Ascending aorta (tissue), 2 donors: ENCODE data around the gene RAB23. TPM values are rescaled to one million over a fixed set of nuclear protein-coding genes. Genes with fewer than 3 reads are reported as not detected.
A peak's percentile ranks its signal among the peaks of the same experiment; 100 is the strongest.
"Not testable (repeated sequence)": the region's sequence is repeated elsewhere in the genome, so short reads cannot be mapped to it uniquely, and the experiment has no call there.

Experiments
- DNase-seq, 2 donors: peaks; one replicate each; pipeline ENCODE4 v3.0.0-alpha.2; 2019; ENCODE audit warnings: low spot score in 2 of 2
- H3K27ac ChIP-seq, 2 donors: fragments of 200-600 bp; sonication (generic); one replicate each; pipeline ENCODE4 v1.5.1; 2016 to 2017; ENCODE audit warnings: mild to moderate bottlenecking in 1 of 2
- H3K27me3 ChIP-seq: fragments of 200-600 bp; sonication (generic); one replicate; pipeline ENCODE4 v1.5.1; 2017
- H3K36me3 ChIP-seq, 2 donors: fragments of 200-600 bp; sonication (generic); one replicate each; pipeline ENCODE4 v1.5.1; 2016
- H3K4me1 ChIP-seq, 2 donors: fragments of 200-600 bp; sonication (generic); one replicate each; pipeline ENCODE4 v1.5.1; 2016 to 2017; ENCODE audit warnings: mild to moderate bottlenecking in 1 of 2
- H3K4me3 ChIP-seq, 2 donors: fragments of 200-600 bp; sonication (generic); one replicate each; pipeline ENCODE4 v1.5.1; 2016 to 2017; ENCODE audit warnings: mild to moderate bottlenecking in 1 of 2
- H3K9me3 ChIP-seq, 2 donors: fragments of 200-600 bp; sonication (generic); one replicate each; pipeline ENCODE4 v1.5.1; 2016
- CTCF ChIP-seq, 3 experiments: fragments of 200-600 bp in 2 of 3; fragments of 450-650 bp in 1 of 3; sonication (generic) in 2 of 3; IDR thresholded peaks; one replicate each; pipeline ENCODE4 v1.5.1; 2016 to 2019; ENCODE audit warnings: antibody characterized with exemption in 3 of 3, mild to moderate bottlenecking in 1 of 3, moderate library complexity in 1 of 3
- intact Hi-C: fragments of 100-400 bp; cut with DNase I; formaldehyde crosslinking; loops from one replicate; pipeline ENCODE4 v1.15.1; 2023
- total RNA-seq: library from RNA; depleted of rRNA; stranded (reverse); fragments of >200 nt; gene quantifications from one replicate; pipeline ENCODE4 v1.1.0, GENCODE V29; 2016

Gene RAB23
- total RNA-seq, 1 donor from 2014 or later = 19.9 TPM

GRCh38 chr6:57250348-57250747 lies 28.2 kb upstream of the RAB23 start:
- intact Hi-C loops = loop anchor here (10.0 kb wide), 1 partner anchor 876 kb away; no protein-coding TSS in a partner anchor
- Histone ChIP-seq H3K4me3 (no peak overlapping the region), H3K4me1 (peaks cover 0 to 12% of the 10 kb centered on the region in 2 donors), H3K27me3 (no peaks in the 10 kb centered on the region), H3K27ac (no peak overlapping the region), H3K36me3 (no peaks in the 10 kb centered on the region), H3K9me3 (no peaks in the 10 kb centered on the region)
- no peak for TF ChIP-seq CTCF (IDR thresholded peaks at IDR 0.05)
- no peak for DNase-seq

GRCh38 chr6:57248311-57248895 lies 26.3 kb upstream of the RAB23 start:
- TF ChIP-seq CTCF (IDR thresholded peaks at IDR 0.05) = no peak
- Histone ChIP-seq H3K4me3 (no peak overlapping the region), H3K36me3 (no peaks in the 10 kb centered on the region), H3K9me3 (no peaks in the 10 kb centered on the region), H3K4me1 (peaks cover 0 to 5% of the 10 kb centered on the region in 2 donors), H3K27ac (peak overlapping the region; percentile 23 to 30), H3K27me3 (no peaks in the 10 kb centered on the region)
- no peak for DNase-seq
- intact Hi-C loops = no loop called here

DNA sequence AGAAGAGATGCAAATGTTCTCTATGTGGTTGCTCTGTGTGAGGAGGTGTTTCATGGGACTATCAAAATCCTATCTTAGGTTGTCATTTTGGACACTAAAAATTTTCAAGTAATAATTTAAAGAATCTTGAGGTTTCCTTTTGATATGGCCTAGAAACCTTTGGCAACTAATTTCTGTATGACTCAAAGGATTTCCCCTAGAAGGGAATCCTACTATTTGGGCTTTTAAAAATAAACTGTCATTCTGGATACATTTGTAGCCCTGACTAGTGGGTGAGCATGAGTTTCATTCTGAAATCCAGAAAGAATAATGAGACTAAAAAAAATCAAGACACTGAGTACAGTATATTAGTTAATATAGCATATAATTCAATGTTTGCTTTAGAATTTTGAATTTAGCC lies 25.5 kb upstream of the RAB23 start:
- no peak for DNase-seq
- Histone ChIP-seq H3K4me1 (peaks cover 3 to 7% of the 10 kb centered on the region in 2 donors), H3K27me3 (no peaks in the 10 kb centered on the region), H3K27ac (peak overlapping the region in 1 of 2 donors; percentile 23), H3K4me3 (no peak overlapping the region), H3K36me3 (no peaks in the 10 kb centered on the region), H3K9me3 (no peaks in the 10 kb centered on the region)
- intact Hi-C loops = no loop called here
- TF ChIP-seq CTCF (IDR thresholded peaks at IDR 0.05) = no peak

GRCh38 chr6:57246307-57246706 lies 24.2 kb upstream of the RAB23 start:
- Histone ChIP-seq H3K9me3 (no peaks in the 10 kb centered on the region), H3K36me3 (no peaks in the 10 kb centered on the region), H3K4me3 (no peak overlapping the region), H3K4me1 (peaks cover 3 to 8% of the 10 kb centered on the region in 2 donors), H3K27ac (peak overlapping the region in 1 of 2 donors; percentile 23), H3K27me3 (no peaks in the 10 kb centered on the region)
- no peak for DNase-seq
- intact Hi-C loops = no loop called here
- no peak for TF ChIP-seq CTCF (IDR thresholded peaks at IDR 0.05)

DNA sequence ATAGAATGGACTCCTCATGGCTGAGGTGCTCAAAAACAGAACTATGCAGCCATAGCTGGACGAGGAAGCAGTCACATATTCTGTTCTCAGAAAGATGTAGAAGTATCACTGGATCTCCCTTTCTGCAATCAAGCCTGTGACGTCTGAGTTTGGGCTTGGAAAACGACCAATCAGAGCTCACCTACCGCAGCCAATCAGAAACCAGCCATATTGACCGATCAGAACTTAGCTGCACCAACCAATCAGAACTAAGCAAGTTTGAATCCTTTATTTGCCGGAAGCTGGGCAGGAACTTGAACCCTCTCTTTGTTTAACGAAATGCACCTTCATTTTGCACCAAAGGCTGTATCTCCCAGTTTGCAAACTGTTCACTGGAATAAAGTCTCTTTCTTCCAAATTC lies 21.8 kb upstream of the RAB23 start:
- Histone ChIP-seq H3K4me1 (peaks cover 3 to 8% of the 10 kb centered on the region in 2 donors), H3K36me3 (no peaks in the 10 kb centered on the region), H3K9me3 (no peaks in the 10 kb centered on the region), H3K27me3 (no peaks in the 10 kb centered on the region), H3K27ac (peak overlapping the region; percentile 80 to 81), H3K4me3 (no peak overlapping the region)
- intact Hi-C loops = loop anchor here (2.0 kb wide), 1 partner anchor 15 kb away; no protein-coding TSS in a partner anchor
- DNase-seq = no peak
- TF ChIP-seq CTCF (IDR thresholded peaks at IDR 0.05) = no peak

DNA sequence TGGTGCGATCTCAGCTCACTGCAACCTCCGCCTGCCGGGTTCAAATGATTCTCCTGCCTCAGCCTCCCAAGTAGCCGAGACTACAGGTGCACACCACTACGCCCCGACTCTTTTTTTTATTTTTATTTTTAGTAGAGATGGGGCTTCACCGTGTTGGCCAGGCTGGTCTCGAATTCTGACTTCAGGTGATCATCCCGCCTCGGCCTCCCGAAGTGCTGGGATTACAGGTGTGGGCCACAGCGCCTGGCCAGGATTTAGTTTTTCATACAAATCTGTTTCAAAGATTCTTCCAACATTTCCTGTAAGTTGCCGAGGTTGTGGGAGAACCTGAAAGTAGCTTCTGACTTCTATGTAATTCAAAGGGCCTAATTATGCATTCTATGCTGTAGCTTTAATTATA lies 21.4 kb upstream of the RAB23 start:
- H3K4me3 ChIP-seq, H3K27me3 ChIP-seq, DNase-seq, H3K36me3 ChIP-seq, H3K9me3 ChIP-seq, H3K4me1 ChIP-seq: not testable (repeated sequence)
- H3K27ac ChIP-seq = peak overlapping the region; percentile 80 to 81
- intact Hi-C loops = loop anchor here (2.0 kb wide), 1 partner anchor 15 kb away; no protein-coding TSS in a partner anchor
